MM.1S (cell line): Measurements from ENCODE around the gene TSC22D4.

Source experiments
- DNase-seq: peaks from one replicate; pipeline ENCODE4 v3.0.0-alpha.2; 2015
- H2AFZ ChIP-seq: fragments of 300-600 bp; sonication (generic); 2 replicates; pipeline ENCODE4 v1.6.0; 2016; ENCODE audit warnings: antibody characterized with exemption, low read length
- H3F3A ChIP-seq: fragments of 300-600 bp; sonication (generic); 2 replicates; pipeline ENCODE4 v1.6.1; 2016; ENCODE audit warnings: mild to moderate bottlenecking, antibody characterized with exemption, low read length, moderate library complexity, mixed read lengths; ENCODE audit not compliant: insufficient read depth
- H3K27ac ChIP-seq: fragments of 300-600 bp; sonication (generic); 2 replicates; pipeline ENCODE4 v1.5.1; 2016; ENCODE audit warnings: mild to moderate bottlenecking, low read length
- H3K27me3 ChIP-seq: fragments of 300-600 bp; sonication (generic); replicated peaks from 2 replicates; pipeline ENCODE4 v1.6.0; 2016; ENCODE audit warnings: low read length; ENCODE audit not compliant: insufficient read depth
- H3K36me3 ChIP-seq: fragments of 300-600 bp; sonication (generic); replicated peaks from 2 replicates; pipeline ENCODE4 v1.6.1; 2016; ENCODE audit warnings: mild to moderate bottlenecking, low read length, mixed read lengths; ENCODE audit not compliant: insufficient read depth
- H3K4me1 ChIP-seq: fragments of 300-600 bp; sonication (generic); 2 replicates; pipeline ENCODE4 v1.6.1; 2016; ENCODE audit warnings: low read length, mixed read lengths
- H3K4me2 ChIP-seq: fragments of 300-600 bp; sonication (generic); 2 replicates; pipeline ENCODE4 v1.6.0; 2016; ENCODE audit warnings: low read depth, low read length
- H3K4me3 ChIP-seq: fragments of 300-600 bp; sonication (generic); 2 replicates; pipeline ENCODE4 v1.5.1; 2016; ENCODE audit warnings: low read length, mixed read lengths
- H3K79me2 ChIP-seq: fragments of 300-600 bp; sonication (generic); 2 replicates; pipeline ENCODE4 v1.6.1; 2016; ENCODE audit warnings: mixed run types, low read length, mixed read lengths
- H3K9ac ChIP-seq: fragments of 300-600 bp; sonication (generic); 2 replicates; pipeline ENCODE4 v1.6.1; 2016; ENCODE audit warnings: low read length, mixed read lengths
- H3K9me2 ChIP-seq: fragments of 300-600 bp; sonication (generic); replicated peaks from 2 replicates; pipeline ENCODE4 v1.6.1; 2016; ENCODE audit warnings: mild to moderate bottlenecking, low read length, mixed read lengths; ENCODE audit not compliant: insufficient read depth
- H3K9me3 ChIP-seq: fragments of 300-600 bp; sonication (generic); replicated peaks from 2 replicates; pipeline ENCODE4 v1.6.1; 2016; ENCODE audit warnings: mild to moderate bottlenecking, low read length, mixed read lengths; ENCODE audit not compliant: insufficient read depth
- H4K20me1 ChIP-seq: fragments of 300-600 bp; sonication (generic); 2 replicates; pipeline ENCODE4 v1.6.1; 2016; ENCODE audit warnings: mild to moderate bottlenecking, low read length, moderate library complexity, mixed read lengths; ENCODE audit not compliant: insufficient read depth
- CTCF ChIP-seq: fragments of 300-600 bp; sonication (generic); IDR thresholded peaks from 2 replicates; pipeline ENCODE4 v1.5.1; 2016; ENCODE audit warnings: antibody characterized with exemption, low read length, mixed read lengths
- EZH2 ChIP-seq: fragments of 300-600 bp; sonication (generic); optimal IDR thresholded peaks from 2 replicates; pipeline ENCODE3; 2017; ENCODE audit warnings: low read depth, mild to moderate bottlenecking, antibody characterized with exemption, low read length, mixed read lengths
- EZH2phosphoT487 ChIP-seq: fragments of 300-600 bp; sonication (generic); IDR thresholded peaks from 2 replicates; pipeline ENCODE4 v1.6.1; 2018; ENCODE audit warnings: antibody characterized with exemption, low read length

The TSC22D4 gene

GRCh38 chr7:100428199-100428966 lies 50.6 kb downstream of the TSC22D4 start, which contains the start of gene ZCWPW1:
TSS of gene ZCWPW1 (minus strand) at chr7:100428703. CDS start at chr7:100420649, 8,054 bp downstream.
- no peaks in the 10 kb centered on the region for H3K9me3 ChIP-seq
- no peaks in the 10 kb centered on the region for H4K20me1 ChIP-seq
- H3K4me3 ChIP-seq, result peak within 1 kb of the TSS; percentile 93
- peak within 1 kb of the TSS; percentile 100 for H3K27ac ChIP-seq
- H3K36me3 ChIP-seq, result peaks cover 3% of the 10 kb centered on the region; the same call in 1 of the 2 replicates
- H2AFZ ChIP-seq, result peak within 1 kb of the TSS; percentile 67
- peaks cover 44% of the 10 kb centered on the region for H3F3A ChIP-seq
- TF ChIP-seq CTCF, result no peak
- TF ChIP-seq EZH2phosphoT487, result no peak
- no peak for TF ChIP-seq EZH2
- H3K4me2 ChIP-seq, result peak within 1 kb of the TSS; percentile 83
- H3K9ac ChIP-seq, result peak within 1 kb of the TSS; percentile 100
- H3K27me3 ChIP-seq, result no peaks in the 10 kb centered on the region
- peaks cover 38% of the 10 kb centered on the region for H3K79me2 ChIP-seq
- H3K9me2 ChIP-seq, result no peaks in the 10 kb centered on the region
- peaks cover 21% of the 10 kb centered on the region for H3K4me1 ChIP-seq
- peak; percentile 98 for DNase-seq

GRCh38 chr7:100427762-100428198 lies 51.2 kb downstream of the TSC22D4 start:
- no peak overlapping the region for H3K9ac ChIP-seq
- H3K9me2 ChIP-seq, result no peaks in the 10 kb centered on the region
- H2AFZ ChIP-seq, result peak overlapping the region; percentile 67
- no peak overlapping the region; the same call in 1 of the 2 replicates for H3K4me3 ChIP-seq
- H3K79me2 ChIP-seq, result peaks cover 32% of the 10 kb centered on the region
- H3K4me2 ChIP-seq, result peak overlapping the region; percentile 71
- H3K27me3 ChIP-seq, result no peaks in the 10 kb centered on the region
- no peaks in the 10 kb centered on the region for H4K20me1 ChIP-seq
- H3K27ac ChIP-seq, result no peak overlapping the region
- H3K4me1 ChIP-seq, result peaks cover 27% of the 10 kb centered on the region
- no peak for DNase-seq
- no peaks in the 10 kb centered on the region for H3K36me3 ChIP-seq
- H3F3A ChIP-seq, result peaks cover 39% of the 10 kb centered on the region
- H3K9me3 ChIP-seq, result no peaks in the 10 kb centered on the region
- TF ChIP-seq CTCF (no peak), EZH2phosphoT487 (no peak), EZH2 (no peak)

- H3K79me2 ChIP-seq, result peaks cover 20% of the 10 kb centered on the region
- no peaks in the 10 kb centered on the region for H3K9me3 ChIP-seq
- TF ChIP-seq CTCF (no peak), EZH2phosphoT487 (no peak), EZH2 (no peak)
- no peaks in the 10 kb centered on the region for H4K20me1 ChIP-seq
- H3K27ac ChIP-seq, result no peak overlapping the region
- no peak overlapping the region for H2AFZ ChIP-seq
- H3K9ac ChIP-seq, result no peak overlapping the region
- H3K9me2 ChIP-seq, result no peaks in the 10 kb centered on the region
- no peaks in the 10 kb centered on the region for H3K36me3 ChIP-seq
- no peaks in the 10 kb centered on the region for H3K27me3 ChIP-seq
- no peak overlapping the region for H3K4me3 ChIP-seq
- H3F3A ChIP-seq, result peaks cover 27% of the 10 kb centered on the region
- H3K4me2 ChIP-seq, result no peak overlapping the region
- DNase-seq, result no peak
- peaks cover 33% of the 10 kb centered on the region for H3K4me1 ChIP-seq
Observed at GRCh38 chr7:100426516-100426915, 52.5 kb downstream of the TSC22D4 start.
